HepG2 (cell line): ENCODE measurements around the gene KCND3. TPM values are rescaled to one million over a fixed set of nuclear protein-coding genes. Genes with fewer than 3 reads are reported as not detected.

ENCODE experiments used
- BATF2 ChIP-seq: sonication (generic); formaldehyde crosslinking; IDR thresholded peaks from 2 replicates; pipeline ENCODE4 v1.8.0; 2022; ENCODE audit warnings: mild to moderate bottlenecking, missing genetic modification reagents, moderate library complexity
- BRD4 ChIP-seq: sonication (generic); formaldehyde crosslinking; IDR thresholded peaks from 2 replicates; pipeline ENCODE4 v1.4.0; 2020; ENCODE audit warnings: missing genetic modification reagents
- CHCHD3 ChIP-seq: sonication (generic); formaldehyde crosslinking; IDR thresholded peaks from 2 replicates; pipeline ENCODE4 v1.8.0; 2022; ENCODE audit warnings: mild to moderate bottlenecking, missing genetic modification reagents, moderate library complexity
- EP300 ChIP-seq, 3 experiments: sonication (generic) in 1 of 3; formaldehyde crosslinking in 1 of 3; IDR thresholded peaks; 2 replicates each; pipeline versions ENCODE4 v1.5.1 to v1.6.1; 2011 to 2020; ENCODE audit warnings: low read depth in 2 of 3, low read length in 2 of 3, borderline replicate concordance in 1 of 3, improper control_type of control experiment in 1 of 3, mild to moderate bottlenecking in 1 of 3, missing genetic modification reagents in 1 of 3, moderate library complexity in 1 of 3
- ESRRA ChIP-seq: sonication (generic); formaldehyde crosslinking; IDR thresholded peaks from 2 replicates; pipeline ENCODE4 v1.5.1; 2020; ENCODE audit warnings: mild to moderate bottlenecking, low read depth, missing genetic modification reagents
- FOXA1 ChIP-seq, 2 experiments: fragments of 450-650 bp in 1 of 2; sonication (generic) in 1 of 2; formaldehyde crosslinking in 1 of 2; IDR thresholded peaks; 2 replicates each; pipeline versions ENCODE4 v1.4.0 to v1.6.1; 2016 to 2020; ENCODE audit warnings: missing genetic modification reagents in 1 of 2
- KDM5A ChIP-seq: fragments of 200-600 bp; sonication (generic); IDR thresholded peaks from 2 replicates; pipeline ENCODE4 v1.7.0; 2018; ENCODE audit warnings: antibody characterized with exemption, mild to moderate bottlenecking, low read length, borderline replicate concordance
- KMT2B ChIP-seq: IDR thresholded peaks from 2 replicates; pipeline ENCODE4 v1.6.1; 2016; ENCODE audit warnings: missing genetic modification reagents, missing compliant biosample characterization
- PITX1 ChIP-seq: sonication (generic); formaldehyde crosslinking; IDR thresholded peaks from 2 replicates; pipeline ENCODE4 v1.5.1; 2020; ENCODE audit warnings: mild to moderate bottlenecking, missing genetic modification reagents
- RARA ChIP-seq: IDR thresholded peaks from 2 replicates; pipeline ENCODE4 v1.6.1; 2016; ENCODE audit warnings: missing genetic modification reagents, missing compliant biosample characterization
- RBM39 ChIP-seq: fragments of 200-400 bp; formaldehyde crosslinking; IDR thresholded peaks from one replicate; pipeline ENCODE4 v1.6.1; 2018; ENCODE audit warnings: antibody characterized with exemption, mild to moderate bottlenecking, low read depth, low read length; ENCODE audit not compliant: poor library complexity, severe bottlenecking
- SAP130 ChIP-seq: IDR thresholded peaks from 2 replicates; pipeline ENCODE4 v1.6.1; 2016; ENCODE audit warnings: low read depth
- SRSF4 ChIP-seq: fragments of 200-400 bp; formaldehyde crosslinking; IDR thresholded peaks from one replicate; pipeline ENCODE4 v1.6.1; 2018; ENCODE audit warnings: mild to moderate bottlenecking, low read depth, low read length, moderate library complexity; ENCODE audit not compliant: poor library complexity, severe bottlenecking
- STAG1 ChIP-seq: sonication (generic); formaldehyde crosslinking; IDR thresholded peaks from 2 replicates; pipeline ENCODE4 v1.4.0; 2020; ENCODE audit warnings: missing genetic modification reagents
- TCF7 ChIP-seq: sonication (generic); IDR thresholded peaks from 2 replicates; pipeline ENCODE4 v1.6.1; 2016; ENCODE audit warnings: antibody characterized with exemption, low read depth
- TCF7L2 ChIP-seq: IDR thresholded peaks from 2 replicates; pipeline ENCODE4 v1.6.1; 2011; ENCODE audit warnings: mild to moderate bottlenecking, low read depth, low read length, moderate library complexity
- TEAD2 ChIP-seq: sonication (generic); formaldehyde crosslinking; IDR thresholded peaks from 2 replicates; pipeline ENCODE4 v1.9.0; 2021; ENCODE audit warnings: missing genetic modification reagents
- ZBED4 ChIP-seq: sonication (generic); formaldehyde crosslinking; IDR thresholded peaks from 2 replicates; pipeline ENCODE4 v1.4.0; 2020; ENCODE audit warnings: missing genetic modification reagents, borderline replicate concordance
- ZBTB42 ChIP-seq: sonication (generic); formaldehyde crosslinking; IDR thresholded peaks from 2 replicates; pipeline ENCODE4 v1.5.0; 2020; ENCODE audit warnings: mild to moderate bottlenecking, missing genetic modification reagents
- ZFAT ChIP-seq: sonication (generic); formaldehyde crosslinking; conservative IDR thresholded peaks from 2 replicates; pipeline ENCODE4 v1.8.1; 2023; ENCODE audit warnings: missing genetic modification reagents, inconsistent platforms
- ZFP90 ChIP-seq: sonication (generic); formaldehyde crosslinking; IDR thresholded peaks from 2 replicates; pipeline ENCODE4 v1.8.0; 2022; ENCODE audit warnings: missing genetic modification reagents, mild to moderate bottlenecking, inconsistent platforms, borderline replicate concordance
- ZNF207 ChIP-seq: fragments of 450-650 bp; IDR thresholded peaks from 2 replicates; pipeline ENCODE4 v1.6.1; 2016; ENCODE audit warnings: antibody characterized with exemption, borderline replicate concordance
- ZNF350 ChIP-seq: sonication (generic); formaldehyde crosslinking; IDR thresholded peaks from 2 replicates; pipeline ENCODE4 v1.4.0; 2020; ENCODE audit warnings: mild to moderate bottlenecking, low read depth, missing genetic modification reagents, borderline replicate concordance
- ZNF430 ChIP-seq: sonication (generic); formaldehyde crosslinking; IDR thresholded peaks from 2 replicates; pipeline ENCODE4 v1.9.0; 2021; ENCODE audit warnings: mild to moderate bottlenecking, missing genetic modification reagents
- ZNF512 ChIP-seq: sonication (generic); formaldehyde crosslinking; IDR thresholded peaks from 2 replicates; pipeline ENCODE4 v1.4.0; 2020; ENCODE audit warnings: mild to moderate bottlenecking, missing genetic modification reagents
- ZNF776 ChIP-seq: sonication (generic); formaldehyde crosslinking; IDR thresholded peaks from 2 replicates; pipeline ENCODE4 v1.4.0; 2020; ENCODE audit warnings: mild to moderate bottlenecking, missing genetic modification reagents
- ZSCAN25 ChIP-seq: sonication (generic); formaldehyde crosslinking; IDR thresholded peaks from 2 replicates; pipeline ENCODE4 v1.8.0; 2022; ENCODE audit warnings: mild to moderate bottlenecking, missing genetic modification reagents
- polyA plus RNA-seq, 8 experiments: library from polyadenylated mRNA; depleted of rRNA in 3 of 8; stranded (reverse) in 7 of 8; unstranded in 1 of 8; fragments of >200 nt; fragmentation: Illumina TruSeq in 4 of 8; extraction: Trizol in 4 of 8; gene quantifications; 2 replicates each; pipeline versions ENCODE4 v1.2.1 to v1.2.3, GENCODE V29; 2011 to 2016; ENCODE audit warnings: low read depth in 4 of 8, missing spikeins in 1 of 8, mixed read lengths in 1 of 8; ENCODE audit not compliant: insufficient read depth in 1 of 8
- total RNA-seq, 5 experiments: library from RNA; depleted of rRNA; stranded (reverse); fragments of >200 nt; fragmentation: Illumina TruSeq; extraction: Trizol; gene quantifications; 2 replicates each; pipeline ENCODE4 v1.2.3, GENCODE V29; 2016; ENCODE audit warnings: low read depth in 1 of 5

KCND3 gene
- total and polyA plus RNA-seq, 2 of the 13 experiments (the other 11 are each of a cell fraction or from before 2014, with no cell fraction given) = 0.04 TPM; not detected in 1

GRCh38 chr1:111988377-111988742 is 1.1 kb downstream of the KCND3 start (continued):
- TF ChIP-seq FOXA1 (IDR thresholded peaks at IDR 0.05) (no peak), FOXA1 (CRISPR knock-in tag; IDR thresholded peaks at IDR 0.05) (peak; percentile 58; the same call in 1 of the 2 replicates), ZFP90 (CRISPR knock-in tag) (no peak), ESRRA (CRISPR knock-in tag) (no peak), CHCHD3 (CRISPR knock-in tag) (no peak), ZFAT (no peak), KMT2B (CRISPR knock-in tag) (no peak), BATF2 (CRISPR knock-in tag) (no peak), ZNF430 (CRISPR knock-in tag) (no peak), SAP130 (no peak), KDM5A (no peak), SRSF4 (no peak), ZNF776 (CRISPR knock-in tag) (no peak), TCF7 (no peak), RBM39 (no peak), ZNF350 (CRISPR knock-in tag) (no peak), ZSCAN25 (no peak), ZBTB42 (CRISPR knock-in tag) (no peak), STAG1 (no peak), ZBED4 (no peak), TEAD2 (CRISPR knock-in tag) (no peak), BRD4 (no peak), EP300 (IDR thresholded peaks at IDR 0.05; ENCODE audit: low read depth in 2 of 2, low read length in 2 of 2) (no peak), EP300 (CRISPR knock-in tag; IDR thresholded peaks at IDR 0.05; ENCODE audit: borderline replicate concordance) (no peak), PITX1 (CRISPR knock-in tag) (no peak), RARA (peak; percentile 48), ZNF207 (no peak), TCF7L2 (no peak), ZNF512 (CRISPR knock-in tag) (no peak)
